GM18505 (cell line): Measurements from ENCODE around the gene SIL1.
"Not testable (repeated sequence)": the region's sequence is repeated elsewhere in the genome, so short reads cannot be mapped to it uniquely, and the experiment has no call there.

Experiments used
- ATAC-seq: cut with Tn5 transposase; IDR thresholded peaks from one replicate; pipeline ENCODE4 v1.9.1; 2021; ENCODE audit not compliant: unreplicated experiment
- POLR2A ChIP-seq: IDR thresholded peaks from 4 replicates; pipeline ENCODE4 v1.6.1; 2011; ENCODE audit warnings: borderline replicate concordance; ENCODE audit not compliant: insufficient read depth, insufficient read length; ENCODE audit errors: extremely low read depth

Gene SIL1

GRCh38 chr5:138930371-138931097 lies 267.6 kb downstream of the SIL1 start:
- no peak for TF ChIP-seq POLR2A
- ATAC-seq, result no peak

GRCh38 chr5:138929571-138929955 lies 268.6 kb downstream of the SIL1 start:
- TF ChIP-seq POLR2A, result no peak
- ATAC-seq, result no peak

- ATAC-seq, result no peak
- TF ChIP-seq POLR2A, result no peak
These were observed 270.2 kb downstream of the SIL1 start for GRCh38 chr5:138927979-138928378.

DNA sequence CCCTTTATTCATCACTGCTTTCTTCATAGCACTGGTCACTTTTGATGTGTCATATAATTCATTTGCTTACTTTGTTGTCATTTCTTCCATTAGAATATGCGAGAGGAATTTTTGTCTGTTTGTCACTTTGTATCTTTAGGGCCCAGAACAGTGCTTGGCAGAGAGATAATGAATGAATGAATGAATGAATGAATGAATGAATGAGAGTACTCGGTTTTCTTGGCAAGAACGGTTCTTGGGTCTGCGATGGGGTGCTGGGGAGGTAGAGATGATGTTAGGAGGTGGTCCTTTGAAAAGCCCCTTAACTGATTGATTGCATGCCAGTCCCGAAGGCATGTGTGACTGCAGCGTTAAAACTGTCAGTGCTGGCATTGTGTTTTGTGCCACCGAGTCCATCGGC lies 270.6 kb downstream of the SIL1 start:
- no peak for TF ChIP-seq POLR2A
- no peak for ATAC-seq

GRCh38 chr5:138926688-138927448 lies 271.3 kb downstream of the SIL1 start:
- TF ChIP-seq POLR2A, result no peak
- ATAC-seq, result no peak

- ATAC-seq, result no peak
- no peak for TF ChIP-seq POLR2A
These were observed 271.9 kb downstream of the SIL1 start for GRCh38 chr5:138926257-138926656.

- TF ChIP-seq POLR2A, result no peak
These were observed 273.0 kb downstream of the SIL1 start for GRCh38 chr5:138925090-138925635.

DNA sequence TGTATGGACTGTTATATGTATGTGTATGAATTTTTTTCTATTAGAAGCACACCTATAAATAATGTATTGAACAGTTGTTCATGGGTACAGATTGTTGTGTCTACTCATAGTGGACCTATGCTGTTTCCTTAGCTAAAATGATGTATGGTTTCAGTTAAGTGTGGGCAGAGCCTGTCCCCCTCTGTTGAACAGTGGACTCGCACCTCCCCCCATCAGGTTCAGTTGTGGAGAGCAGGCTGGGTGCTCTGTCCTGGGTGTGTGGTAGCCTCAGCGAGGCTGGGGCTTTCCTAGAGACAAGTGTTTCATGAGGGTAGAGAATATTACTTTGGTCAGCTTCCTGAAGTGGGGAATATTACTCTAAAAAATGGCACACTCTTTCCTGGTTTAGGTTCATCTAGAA lies 275.7 kb downstream of the SIL1 start:
- no peak for ATAC-seq
- no peak for TF ChIP-seq POLR2A

More at GRCh38 chr5:138925090-138925635, 273.0 kb downstream of the SIL1 start:
- ATAC-seq, result no peak

DNA sequence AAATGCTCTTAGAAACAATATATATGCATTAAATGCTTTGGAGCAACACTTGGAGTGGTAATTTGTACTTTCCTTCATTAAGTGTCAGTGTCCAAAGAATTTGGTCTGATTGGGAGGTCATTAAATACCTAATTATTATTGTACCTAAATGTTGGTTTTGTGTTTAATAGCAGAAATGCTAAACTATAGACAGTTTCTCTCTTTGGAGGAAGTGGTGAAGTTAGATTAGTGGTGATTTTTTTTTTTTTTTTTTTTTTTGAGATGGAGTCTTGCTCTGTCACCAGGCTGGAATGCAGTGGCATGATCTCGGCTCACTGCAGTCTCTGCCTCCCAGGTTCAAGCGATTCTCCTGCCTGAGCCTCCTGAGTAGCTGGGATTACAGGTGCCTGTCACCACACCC lies 276.8 kb downstream of the SIL1 start:
- ATAC-seq, result not testable (repeated sequence)

DNA sequence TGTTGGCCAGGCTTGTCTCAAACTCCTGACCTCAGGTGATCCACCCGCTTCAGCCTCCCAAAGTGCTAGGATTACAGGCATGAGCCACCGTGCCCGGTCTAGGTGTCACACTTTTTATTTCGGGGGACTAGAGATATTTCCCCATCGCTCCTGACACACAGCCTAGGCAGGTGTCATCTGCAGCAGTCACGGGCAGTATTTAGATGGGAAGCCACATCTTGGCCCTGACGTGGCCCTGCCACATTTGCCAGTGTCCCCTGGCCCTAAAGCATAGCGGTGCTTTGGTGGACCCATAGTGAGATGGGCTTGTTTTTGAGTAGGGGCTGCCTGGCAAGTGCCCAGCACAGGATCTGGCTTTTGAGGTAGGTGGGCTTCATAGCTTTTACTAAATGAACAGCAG lies 278.0 kb downstream of the SIL1 start:
- no peak for TF ChIP-seq POLR2A
- ATAC-seq, result no peak

DNA sequence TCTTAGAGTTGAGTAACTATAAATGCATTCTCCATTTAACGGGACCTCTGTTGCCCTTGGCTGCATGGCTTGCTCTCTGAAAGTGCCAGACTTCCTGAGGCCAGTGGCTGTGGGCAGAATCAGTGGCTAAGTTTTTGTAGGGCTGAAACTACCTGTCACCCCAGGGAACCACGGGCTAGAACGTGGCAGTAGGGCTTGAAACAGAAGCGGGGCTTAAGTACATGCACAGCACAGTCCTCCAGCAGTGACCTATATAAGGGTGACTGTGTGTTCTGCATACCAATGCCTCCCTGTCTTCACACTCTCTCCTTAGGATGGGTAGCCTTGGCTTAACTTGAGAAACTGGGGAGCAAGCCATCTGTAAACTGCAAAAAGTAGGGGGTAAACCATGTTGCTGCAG lies 279.5 kb downstream of the SIL1 start:
- no peak for ATAC-seq
- TF ChIP-seq POLR2A, result no peak

DNA sequence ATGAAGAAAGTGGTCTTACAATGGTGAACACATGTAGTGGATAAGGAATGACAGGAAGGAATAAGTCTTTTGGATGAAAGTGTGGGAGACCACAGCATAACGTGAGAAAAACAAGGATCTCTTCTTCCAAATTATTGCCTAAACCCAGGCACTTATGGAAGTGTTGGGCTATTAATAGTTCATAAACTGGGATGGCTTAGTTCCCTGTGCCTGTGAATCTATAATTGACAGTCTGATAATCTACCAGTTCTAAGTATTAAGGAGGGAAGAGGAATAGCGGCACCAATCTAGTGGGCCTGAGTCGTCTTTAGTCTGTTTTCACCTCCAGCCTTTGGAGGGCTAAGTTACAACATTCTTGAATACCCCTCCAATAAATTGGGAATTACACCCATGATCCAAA lies 283.8 kb downstream of the SIL1 start:
- no peak for ATAC-seq
- no peak for TF ChIP-seq POLR2A

GRCh38 chr5:138913773-138914172 lies 284.4 kb downstream of the SIL1 start:
- TF ChIP-seq POLR2A, result no peak
- ATAC-seq, result no peak

DNA sequence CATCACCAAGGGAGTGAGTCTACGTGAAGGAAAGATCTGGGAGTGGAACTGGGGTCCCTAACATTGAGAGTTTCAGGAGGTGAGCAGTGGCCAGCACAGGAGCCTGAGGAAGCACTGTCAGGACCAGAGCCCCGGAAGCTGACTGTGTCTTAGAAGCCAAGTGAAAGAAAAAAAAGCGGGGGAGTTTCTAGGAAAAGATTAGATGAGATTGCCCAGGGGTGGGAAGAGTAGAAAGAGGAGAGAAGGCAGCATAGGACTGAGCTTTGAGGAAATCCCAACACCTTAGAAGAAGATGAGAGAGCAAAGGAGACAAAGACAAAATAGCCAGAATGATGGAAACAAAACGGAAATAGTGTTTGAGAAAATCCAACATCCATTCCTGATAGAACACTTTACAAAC lies 286.1 kb downstream of the SIL1 start:
- TF ChIP-seq POLR2A, result no peak
- no peak for ATAC-seq
